Inflammatory macrophage (primary cell): ENCODE data around the gene NUP210L.
"Not testable (repeated sequence)": the region's sequence is repeated elsewhere in the genome, so short reads cannot be mapped to it uniquely, and the experiment has no call there.

Source experiments
- DNase-seq, 2 donors: peaks; one replicate each; pipeline ENCODE4 v3.0.0-alpha.2; 2020 to 2022

The NUP210L gene

DNA sequence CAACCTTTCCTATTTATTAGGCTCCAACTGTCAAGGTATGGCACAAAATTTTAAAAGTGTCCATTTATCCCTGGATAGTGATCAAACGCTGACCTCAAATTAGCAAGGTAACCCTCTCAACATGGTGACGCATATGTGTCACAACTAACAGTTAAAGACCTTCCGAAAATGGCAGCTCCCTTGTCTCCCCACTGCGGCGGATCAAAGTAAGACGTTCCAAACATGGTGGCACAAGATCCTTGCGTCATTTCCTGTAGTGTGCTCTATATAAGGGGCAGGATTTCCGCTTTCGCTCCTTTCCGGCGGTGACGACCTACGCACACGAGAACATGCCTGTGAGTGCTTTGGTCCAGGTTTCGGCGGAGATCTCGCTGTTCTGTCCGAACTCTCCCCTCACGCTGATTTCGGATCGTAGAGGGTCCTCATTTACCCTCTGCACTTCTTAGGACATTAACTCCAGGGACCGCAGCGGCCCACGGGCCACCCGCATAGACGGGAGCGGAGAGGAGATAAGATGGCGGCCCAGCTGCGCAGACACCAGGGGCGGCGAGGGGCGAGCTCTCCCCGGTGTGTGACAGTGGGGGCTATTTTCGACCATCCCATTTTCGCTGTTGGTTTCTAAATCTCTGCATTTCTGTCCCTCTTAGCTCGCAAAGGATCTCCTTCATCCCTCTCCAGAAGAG is 164.3 kb downstream of the NUP210L start, which contains the start of gene RPS27:
RPS27 (plus strand) TSS at position 295 of the 683 bp plus-strand sequence; CDS start at position 330, 35 bp downstream.
- peak; percentile 97 to 98 for DNase-seq

- no peak for DNase-seq
These were observed 167.3 kb downstream of the NUP210L start for GRCh38 chr1:153987621-153988020.

GRCh38 chr1:153985941-153986761 is 168.7 kb downstream of the NUP210L start, which contains the start of gene RAB13:
RAB13 (minus strand) TSS chr1:153986339; CDS start chr1:153986236, 103 bp downstream.
- DNase-seq, result peak; percentile 60 to 77

- peak; percentile 22 to 50 for DNase-seq
These were observed 169.4 kb downstream of the NUP210L start for GRCh38 chr1:153985341-153985912.

- peak; percentile 17 to 27 for DNase-seq
These were observed 170.6 kb downstream of the NUP210L start for GRCh38 chr1:153984123-153984894.

DNA sequence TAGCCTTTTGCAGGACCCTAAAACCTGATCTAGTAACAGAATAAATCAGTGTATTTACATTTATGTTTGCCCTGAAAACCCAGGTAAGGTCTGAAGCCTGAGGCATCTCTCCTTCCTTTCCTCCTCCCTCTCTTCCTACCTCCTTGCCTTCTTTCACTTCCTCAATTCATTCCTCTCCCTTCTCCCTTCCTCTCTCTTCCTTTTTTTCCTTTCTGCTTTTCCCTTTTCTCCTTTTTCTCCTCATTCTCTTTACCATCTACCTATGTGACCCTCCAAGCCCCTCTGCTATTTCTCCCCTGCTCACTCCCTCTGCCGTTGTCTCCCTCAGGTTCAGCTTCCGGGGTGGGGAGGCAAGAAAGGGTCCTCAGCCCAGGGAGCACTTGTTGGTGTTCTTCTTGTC is 173.1 kb downstream of the NUP210L start:
- not testable (repeated sequence) for DNase-seq

- DNase-seq, result not testable (repeated sequence)
These were observed 175.8 kb downstream of the NUP210L start for GRCh38 chr1:153979091-153979490.

- DNase-seq, result no peak
These were observed 176.5 kb downstream of the NUP210L start for GRCh38 chr1:153978274-153978909.

- peak; percentile 82 to 90 for DNase-seq
These were observed 177.3 kb downstream of the NUP210L start, which contains the start of gene JTB for GRCh38 chr1:153977250-153978240. JTB (minus strand) TSS chr1:153977674; CDS start chr1:153977252, 422 bp downstream.

- DNase-seq, result no peak
These were observed 178.0 kb downstream of the NUP210L start for GRCh38 chr1:153976819-153977249.

- DNase-seq, result no peak
These were observed 181.3 kb downstream of the NUP210L start for GRCh38 chr1:153973525-153973924.

DNA sequence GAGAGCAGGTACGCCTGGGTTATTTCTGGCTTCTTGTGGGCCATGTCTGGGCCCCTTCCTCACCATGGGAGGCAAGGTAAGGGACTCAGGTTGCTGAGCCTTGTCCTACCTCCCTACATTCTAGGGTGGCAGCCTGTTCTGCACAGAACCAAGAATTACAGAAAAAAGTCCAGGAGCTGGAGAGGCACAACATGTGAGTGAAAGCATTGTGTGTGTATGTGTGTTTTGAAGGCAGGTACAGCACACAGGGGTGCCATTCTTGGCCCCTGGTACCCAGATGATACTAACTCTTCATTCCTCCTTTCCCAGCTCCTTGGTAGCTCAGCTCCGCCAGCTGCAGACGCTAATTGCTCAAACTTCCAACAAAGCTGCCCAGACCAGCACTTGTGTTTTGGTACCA is 181.8 kb downstream of the NUP210L start:
- DNase-seq, result no peak

- no peak for DNase-seq
These were observed 184.5 kb downstream of the NUP210L start for GRCh38 chr1:153970346-153970745.

- DNase-seq, result no peak
These were observed 185.9 kb downstream of the NUP210L start for GRCh38 chr1:153968972-153969371.

DNA sequence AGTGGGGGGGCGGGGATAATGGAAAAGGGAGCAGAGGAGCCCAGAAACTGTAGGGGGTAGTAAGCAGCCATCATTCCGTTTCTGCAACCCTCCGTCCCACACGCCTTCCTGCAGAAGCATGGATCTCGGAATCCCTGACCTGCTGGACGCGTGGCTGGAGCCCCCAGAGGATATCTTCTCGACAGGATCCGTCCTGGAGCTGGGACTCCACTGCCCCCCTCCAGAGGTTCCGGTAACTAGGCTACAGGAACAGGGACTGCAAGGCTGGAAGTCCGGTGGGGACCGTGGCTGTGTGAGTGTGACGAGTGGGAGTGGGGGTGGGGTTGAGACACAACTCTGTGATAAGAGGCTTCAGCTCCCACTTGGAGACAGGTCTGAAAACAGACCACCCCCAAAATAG is 186.5 kb downstream of the NUP210L start:
- DNase-seq, result no peak

- no peak for DNase-seq
These were observed 186.9 kb downstream of the NUP210L start for GRCh38 chr1:153968000-153968363.

DNA sequence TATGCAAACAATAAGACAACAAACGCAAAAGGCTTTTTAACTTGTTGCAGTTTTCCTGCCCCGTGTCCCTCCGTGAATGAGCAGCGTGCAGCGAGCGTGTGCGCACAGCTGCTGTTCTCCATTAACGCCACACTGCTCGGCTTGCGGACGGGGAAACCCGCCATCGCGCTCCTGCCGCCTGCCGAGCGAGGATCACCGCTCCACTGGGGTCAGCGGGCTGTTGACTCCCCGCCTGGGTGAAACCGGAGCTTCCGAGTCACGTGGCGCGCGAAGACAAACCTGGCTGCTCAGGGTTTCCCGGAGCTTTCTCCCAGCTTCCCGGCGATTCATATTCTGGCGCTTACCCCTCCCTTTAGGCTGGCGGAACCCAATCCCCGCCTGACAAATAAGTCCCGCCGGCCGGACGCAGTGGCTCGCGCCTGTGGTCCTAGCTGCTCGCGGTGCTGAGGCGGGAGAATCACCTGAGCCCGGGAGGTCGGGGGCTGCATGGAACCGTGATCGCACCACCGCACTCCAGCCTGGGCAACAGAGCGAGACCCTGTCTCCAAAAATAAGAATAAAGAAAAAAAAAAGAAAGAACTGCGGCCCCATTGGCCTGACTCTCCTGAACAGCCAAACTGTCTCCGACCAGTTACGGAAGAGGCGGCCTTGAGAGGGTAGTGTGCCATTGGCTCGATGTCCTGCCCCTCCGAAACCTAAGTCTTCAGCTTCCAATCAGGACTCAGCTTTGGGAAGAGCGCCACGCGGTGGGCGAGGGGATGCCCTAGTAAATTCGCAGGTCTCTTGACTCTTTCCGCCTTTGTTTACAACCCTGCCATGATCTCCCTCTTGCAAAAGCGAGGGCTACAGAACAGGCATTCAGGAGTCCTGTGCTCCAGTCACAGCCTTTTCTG is 187.5 kb downstream of the NUP210L start, which contains the start of gene CREB3L4:
CREB3L4 (plus strand) TSS at position 796 of the 893 bp plus-strand sequence. CDS start 624 bp downstream, outside the sequence.
- peak; percentile 95 to 96 for DNase-seq

DNA sequence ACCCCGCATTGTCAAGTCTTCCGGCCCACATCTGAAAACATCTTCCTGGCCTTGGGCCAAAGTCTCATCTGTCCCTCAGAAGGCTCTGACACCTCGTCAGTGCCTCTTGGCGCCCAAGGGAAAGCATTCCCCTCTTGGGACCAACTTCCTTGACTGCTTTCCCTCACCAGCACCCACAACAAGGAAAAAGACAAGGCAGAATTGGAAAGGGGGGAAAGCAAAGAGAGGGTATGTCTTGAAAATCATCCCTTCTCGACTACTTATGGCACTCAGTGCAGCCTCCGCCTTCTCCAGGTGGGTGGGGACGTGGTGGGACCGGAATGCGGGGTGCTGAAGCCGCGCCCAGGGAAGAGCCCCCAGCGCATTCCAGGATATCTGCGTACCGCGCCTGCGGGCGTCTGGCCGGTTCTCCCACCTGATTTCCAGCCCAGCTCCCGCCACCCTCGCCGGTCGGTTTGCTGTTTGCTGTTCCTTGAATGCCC is 191.0 kb downstream of the NUP210L start:
- DNase-seq, result no peak
